ENCODE data around the gene LTF. TPM values are rescaled to one million over a fixed set of nuclear protein-coding genes. Genes with fewer than 3 reads are reported as not detected.

Gene LTF
- total RNA-seq, 3 donors from 2014 or later, result 1.2 to 1.4 (median 1.2) TPM

- Histone ChIP-seq H3K36me3 (ENCODE audit: low read depth) (no peaks in the 10 kb centered on the region), H3K4me3 (no peak overlapping the region), H3K9me3 (peaks cover 3% of the 10 kb centered on the region), H3K4me1 (ENCODE audit: low read depth) (no peaks in the 10 kb centered on the region)
- ATAC-seq, result no peak
- no peak for TF ChIP-seq CTCF (IDR thresholded peaks at IDR 0.05)
- no peak for DNase-seq
- intact Hi-C loops (cut with DNase I, micrococcal nuclease), result no loop called here
These were observed 5.1 kb upstream of the LTF start for GRCh38 chr3:46469680-46470357.

DNA sequence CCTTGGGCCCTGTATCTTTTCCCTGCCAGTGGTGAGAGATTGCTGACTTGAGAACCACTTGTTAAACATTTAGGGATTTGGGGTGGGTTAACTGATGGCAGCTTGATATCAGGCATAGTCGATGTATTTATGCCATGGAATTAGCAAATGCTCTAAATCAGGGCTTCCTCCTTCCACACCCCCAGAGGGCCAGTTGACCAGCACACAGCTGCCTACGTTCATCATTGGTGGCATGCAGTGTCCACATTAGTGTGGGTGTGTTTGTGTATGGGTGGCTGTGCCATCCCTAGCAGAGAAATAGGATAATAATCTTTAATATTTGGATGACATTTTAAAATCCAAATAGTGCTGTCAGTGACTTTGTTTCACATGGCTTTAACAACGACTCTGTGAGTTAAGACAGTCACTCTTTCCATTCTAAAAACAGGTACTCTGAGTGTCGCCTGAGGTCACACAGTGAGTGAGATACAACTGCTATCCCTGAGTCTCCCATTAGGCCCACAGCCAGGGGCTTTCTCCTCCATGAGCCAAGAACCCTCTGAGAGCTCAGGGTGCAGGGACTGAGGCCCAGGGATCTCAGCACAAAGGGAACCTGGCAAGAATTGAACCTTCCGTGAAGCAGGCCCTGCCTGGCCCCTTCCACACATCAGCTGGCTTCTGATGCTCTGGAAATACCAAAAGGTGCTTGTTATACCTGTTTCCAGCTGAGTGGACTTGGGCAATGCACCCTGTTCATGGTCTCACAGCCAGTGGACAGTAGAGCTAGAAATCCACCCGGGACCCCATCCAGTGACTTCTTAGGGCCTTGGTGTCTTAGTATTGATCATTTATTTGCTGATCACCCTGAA lies 4.3 kb upstream of the LTF start:
- H3K4me3 ChIP-seq, result no peak overlapping the region
- H3K36me3 ChIP-seq (ENCODE audit: low read depth), result no peaks in the 10 kb centered on the region
- H3K4me1 ChIP-seq (ENCODE audit: low read depth), result no peaks in the 10 kb centered on the region
- TF ChIP-seq CTCF (IDR thresholded peaks at IDR 0.05), result no peak
- ATAC-seq (no peak), DNase-seq (no peak)
- H3K9me3 ChIP-seq, result no peaks in the 10 kb centered on the region
- intact Hi-C loops (cut with DNase I, micrococcal nuclease), result no loop called here

- Histone ChIP-seq H3K9me3 (no peaks in the 10 kb centered on the region), H3K36me3 (ENCODE audit: low read depth) (no peaks in the 10 kb centered on the region), H3K4me1 (ENCODE audit: low read depth) (no peaks in the 10 kb centered on the region), H3K4me3 (no peak overlapping the region)
- TF ChIP-seq CTCF (IDR thresholded peaks at IDR 0.05), result no peak
- no peak for DNase-seq
- intact Hi-C loops (cut with DNase I, micrococcal nuclease), result no loop called here
- no peak for ATAC-seq
These were observed 2.9 kb upstream of the LTF start for GRCh38 chr3:46467562-46467961.

DNA sequence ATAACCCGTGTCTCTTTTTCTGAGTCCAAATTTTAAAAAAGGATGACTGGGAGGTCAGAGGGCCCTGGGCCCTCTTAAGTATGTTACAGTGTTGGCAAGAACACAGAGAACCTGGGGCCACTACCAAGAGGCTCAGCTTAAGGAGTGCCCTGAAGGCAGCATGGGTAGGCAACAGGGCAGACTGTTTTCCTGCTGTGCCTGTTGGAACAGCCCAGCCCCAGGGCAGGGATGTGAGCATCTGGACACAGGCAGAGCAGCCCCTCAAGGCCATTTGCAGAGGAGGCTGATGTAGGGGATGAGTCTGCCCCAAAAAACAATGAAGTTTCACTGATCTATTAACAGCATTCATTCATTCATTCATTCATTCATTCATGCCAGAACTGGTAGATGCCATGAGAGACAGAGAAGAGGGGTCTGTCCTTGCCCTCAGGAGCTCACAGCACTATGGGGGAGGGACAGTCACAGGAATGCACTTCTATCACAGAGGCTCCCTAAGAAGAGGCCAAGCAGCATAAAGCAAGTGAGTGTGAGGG lies 2.2 kb upstream of the LTF start:
- intact Hi-C loops (cut with DNase I, micrococcal nuclease), result no loop called here
- Histone ChIP-seq H3K4me1 (ENCODE audit: low read depth) (no peaks in the 10 kb centered on the region), H3K9me3 (no peaks in the 10 kb centered on the region), H3K36me3 (ENCODE audit: low read depth) (no peaks in the 10 kb centered on the region), H3K4me3 (no peak overlapping the region)
- TF ChIP-seq CTCF (IDR thresholded peaks at IDR 0.05), result no peak
- DNase-seq (no peak), ATAC-seq (no peak)

GRCh38 chr3:46466273-46466672 lies 1.6 kb upstream of the LTF start:
- no peaks in the 10 kb centered on the region for H3K36me3 ChIP-seq (ENCODE audit: low read depth)
- TF ChIP-seq CTCF (IDR thresholded peaks at IDR 0.05), result no peak
- ATAC-seq (no peak), DNase-seq (no peak)
- H3K4me3 ChIP-seq, result no peak overlapping the region
- intact Hi-C loops (cut with DNase I, micrococcal nuclease), result no loop called here
- no peaks in the 10 kb centered on the region for H3K4me1 ChIP-seq (ENCODE audit: low read depth)
- H3K9me3 ChIP-seq, result no peaks in the 10 kb centered on the region

All from mucosa of descending colon (tissue), 3 donors.